HG02798 (cell line): ENCODE results near the gene GNB1.
A peak's percentile ranks its signal among the peaks of the same experiment; 100 is the strongest.
"Not testable (repeated sequence)": the region's sequence is repeated elsewhere in the genome, so short reads cannot be mapped to it uniquely, and the experiment has no call there.

Experiments
- ATAC-seq: cut with Tn5 transposase; IDR thresholded peaks from one replicate; pipeline ENCODE4 v1.9.1; 2021; ENCODE audit warnings: mild to moderate bottlenecking; ENCODE audit not compliant: unreplicated experiment, poor library complexity

The GNB1 gene

GRCh38 chr1:1861761-1862310 is 29.1 kb downstream of the GNB1 start:
- not testable (repeated sequence) for ATAC-seq

DNA sequence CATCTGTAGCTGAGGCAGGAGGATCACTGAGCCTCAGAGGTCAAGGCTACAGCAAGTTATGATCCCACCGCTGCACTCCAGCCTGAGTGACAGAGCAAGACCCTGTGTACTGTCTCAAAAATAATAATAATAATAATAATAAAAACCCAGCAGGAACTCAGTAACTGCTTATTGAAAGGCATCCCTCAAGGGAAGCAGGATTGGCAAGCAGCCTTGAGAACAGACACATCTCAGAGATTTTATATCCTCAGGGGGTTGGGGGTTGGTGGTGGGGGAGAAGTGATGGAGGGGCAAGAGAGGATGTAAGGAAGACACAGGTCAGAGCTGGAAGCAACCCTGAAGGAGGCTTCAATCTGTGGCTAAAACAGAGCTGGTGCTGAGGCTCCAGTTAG is 29.6 kb downstream of the GNB1 start:
- ATAC-seq: no peak

DNA sequence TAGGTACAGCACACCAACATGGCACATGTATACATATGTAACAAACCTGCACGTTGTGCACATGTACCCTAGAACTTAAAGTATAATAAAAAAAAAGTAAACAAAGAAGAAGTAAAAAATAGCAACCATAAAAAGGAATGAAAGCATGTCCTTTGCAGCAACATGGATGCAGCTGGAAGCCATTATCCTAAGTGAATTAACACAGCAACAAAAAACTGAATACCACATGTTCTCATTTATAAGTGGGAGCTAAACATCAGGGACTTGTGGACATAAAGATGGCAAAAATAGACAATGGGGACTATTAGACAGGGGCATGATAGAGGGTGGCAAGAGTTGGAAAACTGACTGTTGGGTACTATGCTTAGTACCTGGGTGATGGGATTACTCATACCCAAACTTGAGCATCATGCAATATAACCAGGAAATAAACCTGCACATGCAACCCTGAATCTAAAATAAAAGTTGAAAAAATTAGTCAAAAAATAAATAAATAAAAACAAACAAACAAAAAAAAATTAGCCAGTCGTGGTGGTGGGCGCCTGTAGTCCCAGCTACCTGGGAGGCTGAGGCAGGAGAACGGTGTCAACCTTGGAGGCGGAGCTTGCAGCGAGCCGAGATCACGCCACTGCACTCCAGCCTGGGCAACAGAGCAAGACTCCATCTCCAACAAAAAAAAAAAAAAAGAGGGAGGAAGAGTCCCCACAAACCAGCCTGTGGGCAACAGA is 30.8 kb downstream of the GNB1 start:
- ATAC-seq: not testable (repeated sequence)

DNA sequence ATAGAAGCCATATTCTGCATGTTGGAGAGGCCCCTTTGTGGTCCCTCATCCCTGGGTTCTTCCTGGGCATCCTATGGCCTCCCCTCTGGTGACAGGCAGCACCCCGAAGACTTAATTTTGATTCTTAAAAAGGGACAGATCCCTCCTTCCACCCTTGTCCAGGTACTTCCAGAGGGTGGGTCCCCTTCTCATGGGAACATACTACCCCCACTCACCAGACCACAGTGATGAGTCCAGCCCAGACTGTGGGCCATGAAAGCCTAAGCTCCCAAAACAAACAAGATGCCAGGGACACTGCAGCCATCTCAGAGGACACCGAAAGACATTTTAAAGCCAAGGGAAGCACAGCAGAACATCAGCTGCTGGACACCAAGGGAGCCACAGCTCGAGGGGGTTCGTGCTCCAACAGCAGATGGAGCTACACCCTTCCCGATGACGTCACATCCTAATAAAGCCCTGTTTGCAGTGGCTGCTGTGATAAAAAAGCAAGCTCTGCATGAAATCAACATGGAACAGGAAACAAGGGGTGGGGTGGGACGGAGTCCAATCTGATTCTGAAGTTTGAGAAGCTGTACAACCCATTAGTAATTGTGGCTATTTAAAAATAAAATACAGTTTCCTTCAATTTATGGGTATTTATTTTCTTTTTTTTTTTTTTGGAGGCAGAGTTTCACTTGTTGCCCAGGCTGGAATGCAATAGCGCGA is 32.4 kb downstream of the GNB1 start:
- ATAC-seq: no peak

DNA sequence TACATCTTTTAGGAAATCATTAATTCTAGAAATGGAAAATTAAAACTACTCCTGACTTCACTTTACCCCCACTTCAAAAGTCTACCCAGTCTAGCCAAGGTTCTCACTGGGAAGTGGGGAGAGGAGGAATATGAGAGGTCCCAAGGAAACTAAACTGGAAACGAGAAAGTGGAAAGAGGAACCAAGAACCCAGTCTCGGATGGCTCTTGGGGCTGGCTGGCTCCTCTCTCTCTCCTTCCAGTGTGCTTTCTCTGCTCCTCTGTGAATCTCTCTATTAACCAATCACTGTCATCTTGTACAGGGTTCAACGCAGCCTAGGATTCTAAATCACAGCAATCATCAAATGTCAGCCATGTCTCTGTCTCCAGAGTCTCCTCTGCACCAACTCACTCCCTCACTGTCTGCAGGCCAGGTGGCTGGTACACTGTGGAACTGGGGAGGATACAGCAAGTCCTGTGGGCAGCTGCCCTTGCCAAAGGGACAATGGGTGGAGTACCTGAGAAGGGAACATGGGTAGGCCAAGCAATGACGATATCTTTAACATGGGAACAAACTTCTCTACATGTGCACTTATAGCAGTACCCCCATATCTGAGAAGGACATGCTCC is 33.7 kb downstream of the GNB1 start:
- no peak for ATAC-seq

DNA sequence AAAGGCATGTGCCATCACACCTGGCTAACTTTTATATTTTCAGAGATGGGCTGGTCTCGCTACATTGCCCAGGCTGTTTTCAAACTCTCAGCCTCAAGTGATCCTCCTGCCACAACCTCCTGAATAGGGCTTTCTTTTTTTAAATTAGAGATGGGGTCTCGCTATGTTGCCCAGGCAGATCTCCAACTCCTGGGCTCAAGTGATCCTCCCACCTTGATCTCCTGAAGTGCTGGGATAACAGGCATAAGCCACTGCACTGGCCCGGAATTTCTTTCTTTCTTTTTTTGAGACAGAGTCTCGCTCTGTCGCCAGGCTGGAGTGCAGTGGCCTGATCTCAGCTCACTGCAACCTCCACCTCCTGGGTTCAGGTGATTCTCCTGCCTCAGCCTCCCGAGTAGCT is 34.7 kb downstream of the GNB1 start:
- ATAC-seq: not testable (repeated sequence)

DNA sequence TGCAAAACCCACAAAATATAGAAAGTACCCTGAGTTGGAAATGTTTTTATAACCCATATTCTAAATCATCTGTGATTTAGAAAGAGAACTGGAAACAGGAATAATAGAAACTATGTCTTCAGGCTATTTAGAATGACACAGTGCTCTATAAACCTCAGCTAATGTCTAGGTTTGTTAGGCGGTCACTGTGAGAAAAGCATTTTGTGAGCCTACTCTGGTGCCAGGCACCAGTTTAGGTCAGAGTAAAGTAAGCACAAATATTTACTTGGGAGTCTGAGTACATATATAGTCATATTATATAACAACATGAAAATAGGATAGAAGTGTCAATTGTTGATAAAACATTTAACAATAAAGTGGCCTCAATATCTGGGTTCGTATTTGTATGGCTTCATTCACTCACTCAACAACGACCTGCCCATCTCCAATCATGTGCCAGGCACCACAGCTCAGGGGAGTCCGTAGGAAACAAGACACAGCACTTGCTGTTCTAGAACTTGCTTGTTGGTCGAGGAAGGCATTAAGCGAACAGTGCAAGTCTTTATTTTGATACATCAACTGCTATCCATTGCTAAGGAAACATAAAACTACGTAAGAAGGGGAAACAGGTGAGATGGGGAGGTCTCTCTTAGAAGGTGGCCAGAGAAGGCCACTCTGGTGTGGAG is 37.2 kb downstream of the GNB1 start:
- ATAC-seq: no peak

DNA sequence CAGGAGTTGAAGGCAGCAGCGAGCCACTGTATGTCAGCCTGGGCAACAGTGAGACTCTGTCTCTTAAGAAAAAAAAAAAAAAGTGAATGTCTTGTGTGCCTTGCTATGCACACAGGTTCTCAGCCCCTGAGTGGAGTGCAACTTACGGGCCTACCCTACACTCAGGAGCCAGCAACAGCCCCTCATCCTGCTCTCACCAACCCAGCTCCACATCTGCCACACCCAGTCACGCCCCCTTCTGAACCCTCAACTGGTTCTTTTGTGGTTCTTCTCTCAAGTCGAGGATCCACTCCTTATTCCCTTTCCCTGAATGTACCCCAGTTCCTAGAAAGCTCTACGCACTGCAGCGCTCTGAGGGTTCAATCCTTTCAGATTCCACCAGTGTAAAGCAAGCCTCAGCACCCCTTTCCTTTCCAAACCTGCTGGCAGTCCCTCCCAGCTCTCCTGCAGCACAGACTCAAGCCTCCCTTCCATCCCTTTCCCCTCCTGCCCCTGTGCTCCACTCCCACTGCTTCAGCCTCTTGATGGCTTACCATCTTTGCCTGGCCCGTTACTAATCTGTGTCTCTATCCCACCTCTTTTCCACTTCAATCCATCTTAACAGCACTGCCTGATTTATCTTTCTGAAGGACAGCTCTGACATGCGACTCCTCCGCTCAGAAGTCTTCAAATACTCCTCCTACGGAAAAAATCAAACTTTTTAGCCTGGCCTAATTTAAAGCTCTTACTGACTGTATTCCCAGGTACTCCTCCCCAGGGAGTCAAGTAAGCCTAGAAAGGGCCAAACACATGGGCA is 38.1 kb downstream of the GNB1 start:
- no peak for ATAC-seq

- ATAC-seq: peak; percentile 40
Observed at GRCh38 chr1:1847890-1848289, 43.0 kb downstream of the GNB1 start.

GRCh38 chr1:1847061-1847850 is 43.6 kb downstream of the GNB1 start:
- no peak for ATAC-seq

DNA sequence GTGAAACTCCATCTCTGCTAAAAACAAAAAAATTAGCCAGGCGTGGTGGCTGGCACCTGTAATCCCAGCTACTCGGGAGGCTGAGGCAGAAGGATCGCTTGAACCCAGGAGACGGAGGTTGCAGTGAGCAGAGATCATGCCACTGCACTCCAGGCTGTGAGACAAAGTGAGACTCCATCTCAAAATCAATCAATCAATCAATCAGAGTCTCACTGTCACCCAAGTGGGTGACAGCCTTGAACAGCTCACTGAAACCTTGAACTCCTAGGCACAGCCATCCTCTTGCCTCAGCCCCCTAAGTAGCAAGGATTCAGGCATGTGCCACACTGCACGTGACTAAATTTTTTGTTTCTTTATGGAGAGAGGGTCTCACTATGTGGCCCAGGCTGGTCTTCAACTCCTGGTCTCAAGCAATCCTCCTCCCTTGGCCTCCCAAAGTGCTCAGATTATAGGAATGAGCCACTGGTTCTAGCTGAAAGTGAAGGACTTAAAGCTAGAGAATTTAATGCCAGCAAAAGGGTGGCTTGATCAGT is 44.4 kb downstream of the GNB1 start:
- ATAC-seq: no peak

GRCh38 chr1:1842360-1843146 is 48.3 kb downstream of the GNB1 start:
- ATAC-seq: peak; percentile 61

DNA sequence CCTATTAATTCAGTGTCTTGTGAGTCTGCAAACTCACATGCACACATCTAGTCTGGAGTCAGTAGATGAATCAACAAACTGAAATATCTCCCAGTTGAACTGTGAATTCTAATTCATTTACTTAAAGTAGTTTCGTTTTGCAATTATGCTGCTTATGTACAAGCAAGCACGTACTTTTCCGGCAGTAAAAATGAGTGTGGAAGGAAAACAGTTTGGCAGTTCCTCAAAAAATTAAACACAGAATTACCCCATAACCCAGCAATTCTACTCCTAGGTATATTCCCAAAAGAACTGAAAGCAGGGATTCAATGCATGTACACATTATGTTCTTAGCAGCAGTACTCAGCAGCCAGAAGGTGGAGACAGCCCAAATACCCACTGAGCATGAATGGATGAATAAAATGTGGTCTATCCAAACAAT is 49.3 kb downstream of the GNB1 start:
- no peak for ATAC-seq

DNA sequence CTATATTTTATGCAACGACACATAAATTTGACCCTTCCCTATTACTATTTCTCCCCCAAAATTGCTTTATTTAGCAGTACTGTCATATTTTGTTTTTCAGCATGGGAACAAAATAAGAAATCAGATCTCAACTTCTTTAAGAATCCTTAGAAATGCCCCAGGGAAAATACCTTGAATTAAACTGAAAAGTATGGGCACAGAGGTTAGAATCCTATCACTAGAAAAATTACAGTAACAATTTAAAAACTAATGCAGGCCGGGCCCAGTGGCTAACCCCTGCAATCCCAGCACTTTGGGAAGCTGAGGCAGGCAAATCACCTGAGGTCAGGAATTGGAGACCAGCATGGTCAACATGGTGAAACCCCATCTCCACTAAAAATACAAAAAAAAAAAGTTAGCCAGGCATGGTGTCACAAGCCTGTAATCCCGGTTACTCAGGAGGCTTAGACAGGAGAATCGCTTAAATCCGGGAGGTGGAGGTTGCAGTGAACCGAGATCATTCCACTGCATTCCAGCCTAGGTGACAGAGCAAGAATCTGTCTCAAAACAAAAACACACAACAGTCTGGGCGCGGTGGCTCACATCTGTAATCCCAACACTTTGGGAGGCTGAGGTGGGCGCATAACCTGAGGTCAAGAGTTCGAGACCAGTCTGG is 51.4 kb downstream of the GNB1 start:
- no peak for ATAC-seq

DNA sequence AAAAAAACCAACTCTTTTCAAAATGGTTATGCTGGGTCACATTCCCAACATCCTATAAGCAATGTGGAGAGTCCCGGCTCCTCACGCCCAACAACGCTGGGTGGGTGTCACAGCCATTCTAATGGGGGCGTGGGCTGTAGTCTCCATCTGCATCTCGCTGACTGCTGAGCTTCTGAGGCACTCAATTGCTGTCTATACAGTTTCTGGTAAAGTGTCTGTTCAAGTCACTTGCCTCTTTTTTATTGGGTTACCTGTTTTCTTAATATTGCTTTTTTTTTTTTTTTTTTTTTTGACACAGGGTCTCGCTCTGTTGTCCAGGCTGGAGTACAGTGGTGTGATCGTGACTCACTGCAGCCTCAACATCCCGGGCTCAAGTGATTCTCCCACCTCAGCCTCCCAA is 54.8 kb downstream of the GNB1 start:
- ATAC-seq: no peak

DNA sequence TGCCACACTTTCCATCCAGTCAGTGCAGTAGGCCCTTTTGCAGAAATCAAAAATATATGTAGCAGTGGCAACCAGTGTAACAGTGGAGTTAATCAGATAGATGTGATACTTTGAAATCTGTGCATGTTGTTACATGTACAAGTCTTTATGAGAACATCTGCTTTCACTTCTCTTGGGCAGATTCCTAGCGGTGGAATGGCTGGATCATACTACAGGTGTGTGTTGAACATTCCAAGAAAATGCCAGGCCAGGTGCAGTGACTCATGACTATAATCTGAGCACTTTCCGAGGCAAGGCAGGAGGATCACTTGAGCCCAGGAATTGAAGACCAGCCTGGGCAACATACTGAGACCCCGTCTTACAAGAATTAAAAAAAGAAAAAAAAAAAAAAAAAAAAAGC is 55.3 kb downstream of the GNB1 start:
- no peak for ATAC-seq

DNA sequence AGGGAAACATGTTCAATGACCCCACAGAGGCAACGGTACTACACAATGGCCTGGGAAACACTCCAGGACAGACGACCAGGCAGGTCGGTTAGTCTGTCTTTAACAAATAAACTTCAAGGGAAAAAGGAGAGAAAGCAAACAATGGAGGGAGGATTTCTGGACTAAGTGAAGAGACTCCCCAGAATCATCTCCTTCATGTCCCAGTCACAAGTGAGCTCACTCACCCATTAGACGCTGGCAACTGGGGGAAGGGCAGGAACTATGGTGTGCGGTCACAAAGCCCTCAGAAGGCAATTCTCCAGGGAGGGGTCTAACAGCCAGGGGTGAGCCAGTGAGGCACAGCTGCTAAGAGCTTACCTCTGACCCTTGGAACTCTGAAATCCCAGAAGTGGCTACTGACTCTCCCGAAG is 57.0 kb downstream of the GNB1 start:
- ATAC-seq: no peak

- ATAC-seq: no peak
Observed at GRCh38 chr1:1833456-1833855, 57.4 kb downstream of the GNB1 start.
